H1 (cell line): ENCODE measurements around the gene HEPACAM. TPM values are rescaled to one million over a fixed set of nuclear protein-coding genes. Genes with fewer than 3 reads are reported as not detected.

ENCODE experiments used
- CTCF ChIA-PET: fragments of 300-600 bp; sonication (Branson Sonifier 250); formaldehyde crosslinking; loops from one replicate; lab custom pipeline; 2021; ENCODE audit not compliant: partially characterized antibody; lab: Charles Lee
- POLR2A ChIA-PET: fragments of 300-600 bp; sonication (Branson Sonifier 250); formaldehyde crosslinking; loops from one replicate; lab custom pipeline; 2021; ENCODE audit warnings: inconsistent platforms; ENCODE audit not compliant: partially characterized antibody; lab: Charles Lee
- DNase-seq, 2 experiments: peaks; one replicate each; pipeline versions ENCODE4 v3.0.0 to v3.0.0-alpha.2; 2010 to 2022; ENCODE audit warnings: low spot score in 2 of 2, low read depth in 1 of 2, mixed read lengths in 1 of 2
- FAIRE-seq: peaks from 2 replicates; lab custom pipeline; 2011; peaks lifted over from hg19 to GRCh38; lab: Jason Lieb, UNC
- H2AFZ ChIP-seq: 2 replicates; pipeline ENCODE4 v1.8.1; 2012; ENCODE audit warnings: low read length, inconsistent platforms
- H2AK5ac ChIP-seq: 2 replicates; pipeline ENCODE4 v1.6.1; 2013; ENCODE audit warnings: low read depth, low read length
- H2BK120ac ChIP-seq: replicated peaks from 2 replicates; pipeline ENCODE3; 2013; ENCODE audit warnings: low read depth, low read length, inconsistent platforms
- H2BK12ac ChIP-seq: 2 replicates; pipeline ENCODE4 v1.6.1; 2013; ENCODE audit warnings: low read depth, low read length
- H2BK15ac ChIP-seq: 2 replicates; pipeline ENCODE4 v1.6.1; 2013; ENCODE audit warnings: low read length
- H2BK20ac ChIP-seq: 2 replicates; pipeline ENCODE4 v1.6.1; 2013; ENCODE audit warnings: low read length
- H2BK5ac ChIP-seq: 2 replicates; pipeline ENCODE4 v1.6.1; 2013; ENCODE audit warnings: low read depth, low read length
- H3K14ac ChIP-seq: 2 replicates; pipeline ENCODE4 v1.6.1; 2013; ENCODE audit warnings: inconsistent platforms; ENCODE audit not compliant: insufficient read length
- H3K18ac ChIP-seq: 2 replicates; pipeline ENCODE4 v1.6.1; 2013; ENCODE audit warnings: low read length; ENCODE audit errors: extremely low read depth
- H3K23ac ChIP-seq: 2 replicates; pipeline ENCODE4 v1.6.1; 2013; ENCODE audit warnings: inconsistent platforms; ENCODE audit not compliant: insufficient read length
- H3K23me2 ChIP-seq: 2 replicates; pipeline ENCODE4 v1.6.1; 2013; ENCODE audit warnings: low read depth, low read length
- H3K27ac ChIP-seq: 2 replicates; pipeline ENCODE4 v1.6.1; 2011; ENCODE audit warnings: low read depth, low read length, inconsistent platforms
- H3K27me3 ChIP-seq, 4 experiments: replicated peaks in 1 of 4; 1 replicate in 1 of 4; 2 replicates in 3 of 4; pipeline versions ENCODE4 v1.6.1 to v1.8.1; 2011 to 2013; ENCODE audit warnings: low read length in 3 of 4, mild to moderate bottlenecking in 3 of 4, inconsistent platforms in 2 of 4, mixed read lengths in 2 of 4, moderate library complexity in 1 of 4; ENCODE audit not compliant: control insufficient read depth in 3 of 4, insufficient read depth in 3 of 4; ENCODE audit errors: extremely low read depth in 1 of 4
- H3K36me3 ChIP-seq, 4 experiments: 2 replicates each; pipeline versions ENCODE4 v1.6.1 to v1.8.1; 2011 to 2013; ENCODE audit warnings: mild to moderate bottlenecking in 4 of 4, low read length in 3 of 4, moderate library complexity in 2 of 4, control low read depth in 1 of 4, inconsistent platforms in 1 of 4; ENCODE audit not compliant: insufficient read depth in 4 of 4, control insufficient read depth in 2 of 4
- H3K4ac ChIP-seq: replicated peaks from 2 replicates; pipeline ENCODE3; 2013; ENCODE audit warnings: low read length, low read depth, mixed read lengths, inconsistent platforms; ENCODE audit not compliant: insufficient read length
- H3K4me1 ChIP-seq, 4 experiments: replicated peaks in 1 of 4; 1 replicate in 1 of 4; 2 replicates in 3 of 4; pipeline versions ENCODE4 v1.6.1 to v1.8.1; 2011 to 2013; ENCODE audit warnings: low read length in 3 of 4, inconsistent platforms in 2 of 4, mixed read lengths in 1 of 4; ENCODE audit not compliant: insufficient read depth in 4 of 4, control insufficient read depth in 3 of 4
- H3K4me2 ChIP-seq, 2 experiments: 2 replicates each; pipeline versions ENCODE4 v1.6.1 to v1.8.1; 2011 to 2013; ENCODE audit warnings: low read depth in 2 of 2, low read length in 2 of 2, control low read depth in 1 of 2, inconsistent platforms in 1 of 2, mild to moderate bottlenecking in 1 of 2; ENCODE audit not compliant: insufficient read depth in 1 of 2
- H3K4me3 ChIP-seq, 4 experiments: fragments of 200-600, 300-600 bp in 1 of 4; sonication (generic), shearing (Covaris generic), sonication (Bioruptor Twin) in 1 of 4; 2 replicates each; pipeline versions ENCODE4 v1.5.1 to v1.8.1; 2011 to 2016; ENCODE audit warnings: low read length in 4 of 4, low read depth in 3 of 4, control low read depth in 2 of 4, inconsistent platforms in 2 of 4, mild to moderate bottlenecking in 2 of 4, mixed read lengths in 1 of 4, moderate library complexity in 1 of 4; ENCODE audit not compliant: insufficient read depth in 2 of 4; ENCODE audit errors: extremely low read depth in 1 of 4
- H3K56ac ChIP-seq: replicated peaks from 2 replicates; pipeline ENCODE3; 2013; ENCODE audit warnings: low read depth, mild to moderate bottlenecking, mixed read lengths, low read length, inconsistent platforms; ENCODE audit not compliant: insufficient read length
- H3K79me1 ChIP-seq: 2 replicates; pipeline ENCODE4 v1.6.1; 2013; ENCODE audit warnings: low read depth, low read length, control low read depth
- H3K79me2 ChIP-seq, 2 experiments: 2 replicates each; pipeline versions ENCODE4 v1.6.1 to v1.8.1; 2012 to 2013; ENCODE audit warnings: low read length in 2 of 2, mild to moderate bottlenecking in 2 of 2, inconsistent platforms in 1 of 2; ENCODE audit not compliant: insufficient read depth in 2 of 2, control insufficient read depth in 1 of 2
- H3K9ac ChIP-seq, 4 experiments: replicated peaks in 1 of 4; 1 replicate in 1 of 4; 2 replicates in 3 of 4; pipeline versions ENCODE4 v1.6.1 to v1.8.1; 2011 to 2013; ENCODE audit warnings: low read depth in 3 of 4, low read length in 3 of 4, control low read depth in 2 of 4, mild to moderate bottlenecking in 2 of 4, moderate library complexity in 2 of 4, inconsistent platforms in 1 of 4; ENCODE audit errors: extremely low read depth in 1 of 4
- H3K9me3 ChIP-seq, 2 experiments: 2 replicates each; pipeline versions ENCODE4 v1.6.1 to v1.8.1; 2012 to 2013; ENCODE audit warnings: mild to moderate bottlenecking in 2 of 2, moderate library complexity in 2 of 2, control low read depth in 1 of 2, inconsistent platforms in 1 of 2, low read depth in 1 of 2, low read length in 1 of 2, mixed read lengths in 1 of 2; ENCODE audit not compliant: insufficient read depth in 2 of 2
- H4K20me1 ChIP-seq, 2 experiments: replicated peaks in 1 of 2; 2 replicates each; pipeline versions ENCODE3 to v1.8.1; 2011 to 2013; ENCODE audit warnings: inconsistent platforms in 2 of 2, low read length in 2 of 2, mild to moderate bottlenecking in 1 of 2; ENCODE audit not compliant: insufficient read depth in 2 of 2, control insufficient read depth in 1 of 2
- H4K5ac ChIP-seq: 2 replicates; pipeline ENCODE4 v1.6.1; 2013; ENCODE audit warnings: low read length, low read depth, mixed read lengths, inconsistent platforms; ENCODE audit not compliant: insufficient read length
- H4K8ac ChIP-seq: 2 replicates; pipeline ENCODE4 v1.8.0; 2013; ENCODE audit warnings: mild to moderate bottlenecking, moderate library complexity, low read length, inconsistent platforms; ENCODE audit not compliant: insufficient read depth; ENCODE audit errors: extremely low read depth
- H4K91ac ChIP-seq: replicated peaks from 2 replicates; pipeline ENCODE3; 2013; ENCODE audit warnings: low read length, mixed read lengths, inconsistent platforms; ENCODE audit not compliant: insufficient read length
- ASH2L ChIP-seq: fragments of 200-600, 300-600 bp; sonication (generic); IDR thresholded peaks from one replicate; pipeline ENCODE4 v1.7.1; 2017; ENCODE audit warnings: low read length
- BACH1 ChIP-seq: IDR thresholded peaks from 2 replicates; pipeline ENCODE4 v1.6.1; 2012; ENCODE audit warnings: low read length, improper control_type of control experiment
- EZH2 ChIP-seq: fragments of 200-600 bp; sonication (generic); IDR thresholded peaks from 2 replicates; pipeline ENCODE4 v1.7.1; 2012; ENCODE audit warnings: low read depth, mild to moderate bottlenecking, moderate library complexity, low read length, inconsistent platforms; ENCODE audit not compliant: severe bottlenecking
- HDAC6 ChIP-seq: IDR thresholded peaks from one replicate; pipeline ENCODE4 v1.7.1; 2012; ENCODE audit warnings: low read depth, mild to moderate bottlenecking, inconsistent platforms, low read length, moderate library complexity
- KDM1A ChIP-seq: fragments of 200-600, 300-600 bp; sonication (generic); IDR thresholded peaks from 2 replicates; pipeline ENCODE4 v1.7.1; 2016; ENCODE audit warnings: mild to moderate bottlenecking, low read length, borderline replicate concordance
- KDM4A ChIP-seq: IDR thresholded peaks from one replicate; pipeline ENCODE4 v1.7.1; 2012; ENCODE audit warnings: low read depth, mild to moderate bottlenecking, moderate library complexity, low read length, inconsistent platforms; ENCODE audit not compliant: severe bottlenecking
- RAD21 ChIP-seq, 2 experiments: IDR thresholded peaks in 1 of 2; conservative IDR thresholded peaks in 1 of 2; 2 replicates each; pipeline ENCODE4 v1.6.1; 2011; ENCODE audit warnings: low read depth in 2 of 2, low read length in 2 of 2, improper control_type of control experiment in 1 of 2, inconsistent platforms in 1 of 2, mild to moderate bottlenecking in 1 of 2, moderate library complexity in 1 of 2
- SIRT6 ChIP-seq: IDR thresholded peaks from one replicate; pipeline ENCODE4 v1.7.1; 2012; ENCODE audit warnings: low read length, inconsistent platforms
- WGBS, 2 experiments: shearing (Covaris generic) in 1 of 2; methylation state at CpG; one replicate each; pipeline versions ENCODE4 v1.1.6 to v1.1.7; 2013 to 2015; ENCODE audit warnings: low lambda C conversion rate in 2 of 2, mixed read lengths in 2 of 2, inconsistent platforms in 1 of 2, low coverage in 1 of 2, missing lambda C conversion rate in 1 of 2; ENCODE audit not compliant: insufficient replicate concordance in 2 of 2, insufficient coverage in 1 of 2, insufficient read length in 1 of 2; ENCODE audit errors: extremely low coverage in 1 of 2, missing lambda C conversion rate in 1 of 2; 5-methylcytosine and 5-hydroxymethylcytosine counted together
- polyA plus RNA-seq, 7 experiments: library from polyadenylated mRNA; depleted of rRNA in 3 of 7; stranded (reverse) in 5 of 7; unstranded in 2 of 7; fragments of >200 nt in 5 of 7; fragments of 200-250 nt in 2 of 7; gene quantifications; 1 replicate in 5 of 7; 2 replicates in 1 of 7; 4 replicates in 1 of 7; pipeline versions ENCODE4 v1.2.1 to v1.2.3, GENCODE V29; 2011 to 2013; ENCODE audit warnings: missing spikeins in 2 of 7, mixed read lengths in 2 of 7
- total RNA-seq: library from RNA; stranded (reverse); fragmentation: NEBNext Ultra II Directional; extraction: Animal tissue kit (Norgen Biotek cat#: 25700); gene quantifications from 2 replicates; pipeline ENCODE4 v1.2.1, GENCODE V29; 2021
- TF ChIP-seq, protein P1 (sequence below), 3 experiments: IDR thresholded peaks; 1 replicate in 2 of 3; 2 replicates in 1 of 3; pipeline versions ENCODE4 v1.5.1 to v1.6.1; 2011; ENCODE audit warnings: low read length in 3 of 3, mild to moderate bottlenecking in 3 of 3, inconsistent platforms in 2 of 3, low read depth in 1 of 3, moderate library complexity in 1 of 3; ENCODE audit not compliant: insufficient read depth in 1 of 3; ENCODE audit errors: control extremely low read depth in 1 of 3

HEPACAM gene
- total and polyA plus RNA-seq, 2 of the 8 experiments (the other 6 are each of a cell fraction or from before 2014, with no cell fraction given) = not detected

DNA sequence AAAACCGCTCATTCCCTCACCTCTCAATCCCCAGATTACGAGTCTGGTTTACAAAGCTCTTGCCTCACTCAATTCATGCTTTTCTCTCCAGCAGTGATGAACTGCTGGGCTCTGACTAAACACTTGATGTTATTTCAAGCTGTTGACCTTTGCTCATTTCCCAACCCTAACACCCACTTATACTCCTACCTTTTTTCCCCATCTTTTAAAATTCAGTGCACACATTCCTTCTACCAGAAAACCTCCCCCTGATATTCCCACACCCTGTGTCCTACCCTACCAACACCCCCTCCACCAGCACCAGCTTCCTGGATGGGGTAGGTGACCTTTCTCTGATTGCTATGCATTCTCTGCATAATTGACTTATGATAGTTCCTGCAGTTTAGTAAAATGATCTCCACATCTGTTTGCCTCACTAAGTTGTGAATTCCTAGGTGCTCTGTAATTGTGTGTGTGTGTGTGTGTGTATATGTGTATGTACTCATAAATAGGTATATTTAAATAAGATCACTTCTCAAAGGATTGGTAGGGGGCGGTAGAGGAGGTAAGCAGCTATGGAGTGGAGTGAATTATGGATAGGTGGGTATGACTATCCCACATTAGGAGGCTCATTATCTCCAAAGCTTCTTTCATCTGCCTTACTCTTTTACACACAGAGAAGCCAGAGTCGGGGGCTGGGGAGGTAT is 842 bp downstream of the HEPACAM start:
- H3K79me2 ChIP-seq = no peaks in the 10 kb centered on the region
- no peak for FAIRE-seq
- no peaks in the 10 kb centered on the region for H4K20me1 ChIP-seq
- POLR2A ChIA-PET = interaction anchor here (0.6 kb wide), 1 partner anchor 153 kb away, joined by 3 read pairs; no protein-coding TSS in a partner anchor
- no peak overlapping the region for H2BK5ac ChIP-seq
- no peak overlapping the region for H3K4me3 ChIP-seq
- peaks cover 0 to 3% (median 0%) of the 10 kb centered on the region in 4 experiments; a peak in 1 of 7 replicates for H3K4me1 ChIP-seq
- no peak overlapping the region for H3K4me2 ChIP-seq
- H2BK15ac ChIP-seq = no peak overlapping the region
- no peak overlapping the region for H3K56ac ChIP-seq
- no peak overlapping the region for H2AFZ ChIP-seq
- DNase-seq = no peak
- H4K91ac ChIP-seq = no peak overlapping the region
- H3K23me2 ChIP-seq = no peaks in the 10 kb centered on the region; the same call in 1 of the 2 replicates
- no peak overlapping the region for H3K14ac ChIP-seq
- no peaks in the 10 kb centered on the region for H3K79me1 ChIP-seq
- no peak overlapping the region for H3K23ac ChIP-seq
- H4K8ac ChIP-seq = no peak overlapping the region
- H3K18ac ChIP-seq = no peak overlapping the region
- no peak overlapping the region for H2BK120ac ChIP-seq
- no peak overlapping the region for H2AK5ac ChIP-seq
- H2BK12ac ChIP-seq = no peak overlapping the region
- peaks cover 0 to 2% (median 0%) of the 10 kb centered on the region in 4 experiments; a peak in 4 of 7 replicates for H3K27me3 ChIP-seq
- H3K9me3 ChIP-seq = no peaks in the 10 kb centered on the region
- CTCF ChIA-PET = interaction anchor here (0.6 to 5.8 kb wide), 20 partner anchors 10 to 494 kb away, joined by 3 to 38 read pairs (median 4); partner anchors contain the start of genes CCDC15, HEPN1 and SLC37A2
- H4K5ac ChIP-seq = no peak overlapping the region
- no peak overlapping the region for H3K9ac ChIP-seq
- H3K36me3 ChIP-seq = no peaks in the 10 kb centered on the region
- 88% methylated on average over 4 of the region's 4 CpGs; no CpG with 5 or more reads in 1 of the 2 experiments for WGBS, 2 experiments
- H2BK20ac ChIP-seq = no peak overlapping the region
- no peak overlapping the region for H3K27ac ChIP-seq
- H3K4ac ChIP-seq = no peak overlapping the region
- no peak for TF ChIP-seq EZH2
- TF ChIP-seq, protein P1, sequence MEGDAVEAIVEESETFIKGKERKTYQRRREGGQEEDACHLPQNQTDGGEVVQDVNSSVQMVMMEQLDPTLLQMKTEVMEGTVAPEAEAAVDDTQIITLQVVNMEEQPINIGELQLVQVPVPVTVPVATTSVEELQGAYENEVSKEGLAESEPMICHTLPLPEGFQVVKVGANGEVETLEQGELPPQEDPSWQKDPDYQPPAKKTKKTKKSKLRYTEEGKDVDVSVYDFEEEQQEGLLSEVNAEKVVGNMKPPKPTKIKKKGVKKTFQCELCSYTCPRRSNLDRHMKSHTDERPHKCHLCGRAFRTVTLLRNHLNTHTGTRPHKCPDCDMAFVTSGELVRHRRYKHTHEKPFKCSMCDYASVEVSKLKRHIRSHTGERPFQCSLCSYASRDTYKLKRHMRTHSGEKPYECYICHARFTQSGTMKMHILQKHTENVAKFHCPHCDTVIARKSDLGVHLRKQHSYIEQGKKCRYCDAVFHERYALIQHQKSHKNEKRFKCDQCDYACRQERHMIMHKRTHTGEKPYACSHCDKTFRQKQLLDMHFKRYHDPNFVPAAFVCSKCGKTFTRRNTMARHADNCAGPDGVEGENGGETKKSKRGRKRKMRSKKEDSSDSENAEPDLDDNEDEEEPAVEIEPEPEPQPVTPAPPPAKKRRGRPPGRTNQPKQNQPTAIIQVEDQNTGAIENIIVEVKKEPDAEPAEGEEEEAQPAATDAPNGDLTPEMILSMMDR (IDR thresholded peaks at IDR 0.05; ENCODE audit: control extremely low read depth in 1 of 3, insufficient read depth in 1 of 3, low read depth in 1 of 3, low read length in 3 of 3) = peak in 2 of 3 experiments; percentile 1 to 14; a peak in 1 of 4 replicates
- TF ChIP-seq ASH2L = no peak
- 0 out of 4 replicates have a peak, but pooled peaks of 1 of the 2 experiments have one; percentile 2 for TF ChIP-seq RAD21 (IDR thresholded peaks at IDR 0.05 in 1 of 2, conservative IDR thresholded peaks at IDR 0.05 in 1 of 2; ENCODE audit: low read depth in 2 of 2, low read length in 2 of 2)
- TF ChIP-seq SIRT6 = no peak
- no peak for TF ChIP-seq KDM4A
- no peak for TF ChIP-seq HDAC6
- no peak for TF ChIP-seq BACH1
- TF ChIP-seq KDM1A = no peak
